ENCODE results near the gene ACAD8.

Gene ACAD8

DNA sequence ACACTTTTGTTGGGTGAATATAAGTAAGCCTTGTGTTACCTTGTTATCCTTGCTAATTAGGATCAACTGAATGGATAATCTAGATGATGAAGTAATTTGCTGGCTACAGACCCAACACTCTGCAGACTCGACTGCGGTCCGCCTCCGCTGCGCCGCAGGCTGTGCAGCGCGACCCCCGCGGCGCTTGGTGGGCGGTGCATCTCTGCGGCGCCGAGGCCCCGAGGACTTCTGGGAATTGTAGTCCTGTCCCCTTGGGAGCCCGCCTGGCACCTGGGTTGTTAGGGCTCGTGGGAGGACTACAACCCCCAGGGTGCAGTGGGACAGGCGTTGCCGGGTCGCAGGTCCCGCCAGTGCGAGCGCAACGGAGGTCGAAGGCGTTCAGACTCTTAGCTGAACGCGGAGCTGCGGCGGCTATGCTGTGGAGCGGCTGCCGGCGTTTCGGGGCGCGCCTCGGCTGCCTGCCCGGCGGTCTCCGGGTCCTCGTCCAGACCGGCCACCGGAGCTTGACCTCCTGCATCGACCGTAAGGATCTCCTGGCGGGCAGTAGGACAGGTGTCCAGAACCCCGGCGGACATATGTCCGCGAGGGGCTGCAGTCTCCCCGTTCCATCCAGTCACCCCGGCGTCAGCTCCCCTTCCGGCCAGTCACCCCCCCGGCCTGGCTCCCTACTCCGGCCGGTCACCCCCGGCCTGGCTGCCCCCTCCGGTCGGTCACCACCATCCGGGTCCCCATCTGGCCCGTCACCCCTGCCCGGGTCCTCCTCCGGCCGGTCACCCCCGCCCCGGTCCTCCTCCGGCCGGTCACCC, at the start of gene ACAD8, which contains the start of gene THYN1:
Gene ACAD8, plus strand, starts transcription at position 381 of the 806 bp plus-strand sequence. Its CDS starts 33 bp downstream, at position 414.
Gene THYN1, minus strand, starts transcription at position 165 of the 806 bp plus-strand sequence. CDS start 470 bp downstream, outside the sequence.
- peak; percentile 97 for DNase-seq

DNA sequence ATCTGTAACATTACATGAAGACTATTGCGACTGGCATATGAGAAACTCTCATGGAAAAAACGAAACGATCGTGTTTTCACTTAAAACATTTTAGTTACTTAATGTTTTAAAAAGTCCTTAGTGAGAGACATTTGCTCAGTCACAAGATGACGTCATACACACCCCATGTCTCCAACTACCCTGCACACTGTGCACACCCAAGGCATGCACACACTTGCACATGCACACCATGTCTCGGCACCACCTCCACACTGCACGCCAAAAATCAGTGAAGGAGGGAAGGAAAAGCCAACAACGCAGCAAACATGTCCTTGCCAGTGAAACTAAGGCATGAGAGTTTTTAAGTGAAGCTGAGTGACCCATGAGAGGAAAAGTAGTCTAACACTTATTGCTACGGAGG, 47.6 kb upstream of the ACAD8 start:
- DNase-seq, result no peak

DNA sequence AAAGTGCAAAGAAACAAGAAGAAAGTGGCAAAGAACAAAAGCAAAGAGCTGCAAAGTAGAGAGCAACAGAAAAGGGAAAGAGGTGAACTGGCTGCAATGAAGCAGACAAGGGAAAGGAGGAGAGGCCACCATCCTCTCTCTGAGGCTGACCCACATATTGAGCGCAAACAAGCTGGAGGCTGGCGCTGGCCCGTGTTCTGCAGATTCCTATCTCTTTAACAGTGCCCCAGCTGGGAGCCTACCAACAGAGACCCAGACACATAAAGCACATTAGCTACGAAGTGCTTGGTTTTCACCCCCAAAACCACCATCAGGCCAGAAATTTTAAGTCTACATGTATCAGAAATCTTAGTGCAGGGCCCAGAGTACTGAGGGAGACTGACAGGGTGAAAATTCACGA, 47.2 kb upstream of the ACAD8 start:
- no peak for DNase-seq

DNA sequence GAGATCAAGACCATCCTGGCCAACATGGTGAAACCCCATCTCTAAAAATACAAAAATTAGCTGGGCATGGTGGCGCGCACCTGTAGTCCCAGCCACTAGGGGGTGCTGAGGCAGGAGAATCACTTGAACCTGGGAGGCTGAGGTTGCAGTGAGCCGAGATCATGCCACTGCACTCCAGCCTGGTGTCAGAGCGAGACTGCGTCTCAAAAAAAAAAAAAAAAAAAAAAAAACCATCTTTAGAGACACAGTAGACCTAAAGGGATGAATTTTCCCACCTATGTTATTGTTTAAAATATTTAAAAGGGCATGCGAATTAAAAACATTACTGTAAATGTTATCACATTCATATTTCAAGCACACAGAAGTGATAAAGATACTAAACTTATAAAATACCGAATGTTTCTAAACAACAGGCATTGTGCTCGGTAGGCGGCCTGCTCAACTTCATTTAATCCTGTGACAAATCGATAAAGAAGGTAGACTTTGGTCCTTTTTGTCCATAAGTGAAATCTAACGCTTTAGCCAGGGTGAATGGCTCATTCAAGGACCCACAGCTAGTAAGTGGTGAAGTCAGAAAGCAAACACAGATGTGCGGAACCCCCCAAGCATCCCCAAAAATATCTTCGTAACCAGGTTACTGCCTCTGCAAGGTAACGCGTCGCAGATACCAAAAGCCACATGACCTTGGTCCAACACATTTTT, 45.7 kb upstream of the ACAD8 start:
- DNase-seq, result peak; percentile 16

DNA sequence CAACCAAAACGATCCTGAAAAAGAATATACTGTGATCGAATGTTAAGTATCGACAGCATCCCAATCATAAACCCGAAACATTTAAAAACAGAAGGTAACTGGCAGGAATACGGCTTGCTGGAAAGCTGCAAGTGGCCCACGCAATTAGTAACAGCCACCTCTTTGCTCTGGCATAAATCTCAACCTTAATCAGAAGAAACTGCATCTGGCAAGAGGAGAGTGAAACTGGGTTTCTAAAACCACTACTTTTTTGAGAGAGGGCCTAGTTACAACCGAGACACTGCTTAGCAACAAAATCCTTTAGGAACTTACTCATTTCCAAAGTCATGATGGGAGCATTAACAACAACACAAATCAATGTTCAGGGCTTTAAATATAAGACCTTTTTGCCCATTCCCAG, 37.5 kb upstream of the ACAD8 start:
- DNase-seq, result no peak

DNA sequence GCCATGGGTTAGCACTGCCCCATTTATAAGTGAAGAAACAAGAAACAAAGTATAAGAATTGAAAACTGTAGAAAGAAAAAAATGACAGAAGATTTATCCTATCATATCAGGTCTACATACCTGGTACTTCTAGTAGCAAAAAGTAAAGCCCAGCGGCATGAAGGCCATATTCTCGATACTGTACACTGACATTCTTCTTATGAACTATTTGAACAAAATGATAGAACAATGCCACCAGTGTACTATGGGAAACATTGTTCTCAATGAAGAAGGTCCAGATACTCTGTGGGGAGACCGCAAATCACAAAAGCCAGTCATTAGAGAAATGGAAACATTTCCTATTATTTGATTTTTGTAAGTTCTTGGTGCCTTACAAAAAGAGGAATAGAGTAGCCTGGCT, 36.6 kb upstream of the ACAD8 start:
- no peak for DNase-seq

DNA sequence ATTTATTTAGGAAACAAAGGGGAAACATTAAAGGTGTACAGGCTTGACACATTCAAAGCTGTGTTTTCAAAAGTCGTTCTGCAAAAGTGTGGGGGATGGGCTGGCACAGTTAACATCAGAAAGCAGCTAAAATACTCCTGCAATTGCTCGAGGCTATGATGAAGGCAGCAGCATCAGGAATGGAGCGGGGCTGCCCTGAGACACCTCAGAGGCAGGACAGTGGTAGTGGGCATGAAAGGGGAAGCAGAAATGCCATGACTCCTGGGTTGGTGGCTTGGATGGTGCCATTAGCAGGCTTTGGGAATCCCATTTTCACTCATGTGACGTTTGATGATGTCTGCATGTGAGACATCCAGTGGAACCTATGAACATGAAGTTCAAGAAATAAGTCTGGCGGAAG, 30.2 kb upstream of the ACAD8 start:
- peak; percentile 44 for DNase-seq

DNA sequence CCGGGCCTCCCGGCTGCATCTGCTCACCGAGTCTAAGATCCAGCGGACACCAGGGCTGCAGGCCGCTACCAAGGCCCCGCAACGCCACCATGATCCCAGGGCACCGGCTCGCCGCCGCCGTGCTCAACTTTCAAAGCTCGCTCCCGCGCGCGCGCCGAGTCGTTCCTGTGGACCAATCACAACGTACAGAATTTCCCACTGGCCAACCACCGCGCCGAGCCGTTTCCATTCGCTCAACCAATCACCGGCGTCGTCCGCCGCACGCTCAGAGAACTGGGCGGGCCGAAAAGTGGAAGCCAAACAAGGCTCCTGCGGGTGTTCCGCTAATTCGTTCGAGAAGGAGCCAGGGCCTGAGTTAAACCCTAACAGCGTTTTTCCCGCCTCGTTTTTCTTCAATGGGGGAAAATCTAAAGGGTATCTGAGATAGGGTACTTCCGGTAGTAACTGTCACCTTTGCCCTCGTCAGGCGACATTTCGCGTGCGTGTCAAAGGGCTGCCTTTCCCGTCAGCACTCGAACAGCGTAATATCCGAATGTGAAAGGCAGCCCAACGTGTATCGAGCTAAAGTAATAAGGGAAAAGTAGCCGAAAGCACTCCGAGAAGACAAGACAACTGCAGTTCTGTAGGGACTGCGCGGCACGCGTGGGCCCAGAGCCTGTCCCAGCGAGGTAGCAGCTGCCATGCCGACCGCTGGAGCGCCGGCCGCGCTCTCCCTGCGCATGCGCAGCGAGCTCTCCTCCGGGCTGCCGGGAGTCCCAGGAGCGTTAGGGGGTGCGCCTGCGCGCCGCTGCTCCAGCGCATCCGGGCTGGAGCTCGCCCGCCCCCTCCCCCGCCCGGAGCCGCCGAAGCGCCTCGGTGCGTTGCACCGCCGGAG, 29.3 kb upstream of the ACAD8 start, which contains the start of the genes NCAPD3 and VPS26B:
Gene NCAPD3, minus strand, starts transcription at position 132 of the 874 bp plus-strand sequence. Its CDS starts 41 bp downstream, at position 91.
Gene VPS26B, plus strand, starts transcription at position 836 of the 874 bp plus-strand sequence. CDS start 452 bp downstream, outside the sequence.
- DNase-seq, result peak; percentile 97

DNA sequence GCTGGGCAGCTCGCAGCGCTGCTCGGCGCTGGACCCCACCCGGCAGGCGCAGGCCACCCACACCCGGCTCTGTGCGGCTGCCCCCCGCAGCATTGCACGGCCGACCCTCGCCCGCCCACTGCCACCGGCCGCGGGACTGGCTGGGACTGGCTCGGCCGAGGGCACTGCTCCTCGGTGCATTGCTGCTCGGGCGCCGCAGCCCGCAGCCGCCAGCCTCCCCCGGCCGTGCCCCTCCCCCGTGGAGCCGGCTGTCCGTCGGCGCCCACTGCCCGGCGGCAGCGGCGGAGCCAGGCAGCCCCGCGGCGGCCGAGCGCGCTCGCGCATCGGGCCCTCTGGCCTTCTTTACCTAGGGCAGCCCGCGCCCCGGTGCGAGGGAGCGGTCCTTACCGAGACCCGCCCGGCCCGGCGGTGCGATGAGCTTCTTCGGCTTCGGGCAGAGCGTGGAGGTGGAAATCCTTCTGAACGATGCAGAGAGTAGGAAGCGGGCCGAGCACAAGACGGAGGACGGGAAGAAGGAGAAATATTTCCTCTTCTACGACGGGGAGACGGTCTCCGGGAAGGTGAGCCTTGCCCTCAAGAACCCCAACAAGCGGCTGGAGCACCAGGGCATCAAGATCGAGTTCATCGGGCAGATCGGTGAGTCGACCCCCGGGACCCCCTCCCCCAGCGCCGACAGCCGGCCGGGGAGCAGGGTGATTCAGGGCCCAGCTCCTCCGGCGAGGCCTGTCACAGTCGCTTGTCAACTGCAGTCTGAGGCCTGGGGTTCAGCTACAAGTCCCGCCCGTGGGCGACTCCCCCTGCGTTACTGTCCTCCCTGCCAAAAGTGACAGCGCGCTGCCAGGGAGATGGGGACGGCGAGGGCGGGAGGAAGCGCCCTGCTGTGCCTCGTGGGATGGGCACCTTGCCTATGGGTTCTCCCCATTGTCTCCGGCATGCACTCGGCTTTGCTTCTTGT, 28.4 kb upstream of the ACAD8 start:
- peak; percentile 57 for DNase-seq

DNA sequence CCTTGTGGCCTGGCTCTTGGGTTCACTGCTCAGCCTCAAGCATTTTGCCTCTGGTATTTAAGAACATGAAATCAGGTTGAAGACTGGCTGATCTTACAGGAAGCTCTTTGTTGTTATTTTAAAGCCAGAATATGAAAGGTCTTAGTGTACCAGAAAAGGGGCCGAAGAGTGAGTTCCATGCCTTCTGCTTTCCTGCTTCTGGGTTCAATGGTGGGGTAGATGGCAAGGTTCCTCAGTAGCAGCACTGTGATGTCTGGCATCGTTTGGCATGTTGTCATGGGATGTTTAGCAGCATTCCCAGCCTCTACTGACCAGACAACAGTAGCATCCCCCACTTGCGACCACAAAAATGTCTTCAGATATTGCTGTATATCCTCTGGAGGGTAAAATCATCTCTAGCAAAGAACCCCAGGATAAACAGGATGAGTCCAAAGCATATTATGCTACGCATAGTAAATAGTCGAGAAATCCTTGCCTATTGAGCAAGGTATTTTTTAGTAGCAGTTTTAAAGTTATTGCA, 26.5 kb upstream of the ACAD8 start:
- DNase-seq, result no peak

DNA sequence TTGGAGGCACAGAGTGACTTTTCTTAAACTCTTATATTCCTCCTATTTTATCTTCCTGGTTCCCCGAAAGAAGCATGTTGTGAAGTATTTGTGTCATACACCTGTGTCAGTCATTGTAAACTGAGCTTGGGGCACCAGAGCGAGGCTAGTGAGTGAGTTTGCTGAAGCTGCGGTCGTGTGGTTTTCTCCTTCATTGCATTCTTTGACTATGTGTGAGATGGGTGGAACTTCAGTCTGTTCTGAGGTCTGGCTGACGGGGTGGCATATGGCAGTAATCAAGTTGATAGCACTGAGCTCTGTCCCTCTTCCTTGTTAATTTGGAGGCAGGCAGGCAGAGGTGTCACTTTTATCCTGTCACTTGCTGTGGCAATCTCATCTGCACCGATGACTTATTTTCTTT, 24.7 kb upstream of the ACAD8 start:
- no peak for DNase-seq

DNA sequence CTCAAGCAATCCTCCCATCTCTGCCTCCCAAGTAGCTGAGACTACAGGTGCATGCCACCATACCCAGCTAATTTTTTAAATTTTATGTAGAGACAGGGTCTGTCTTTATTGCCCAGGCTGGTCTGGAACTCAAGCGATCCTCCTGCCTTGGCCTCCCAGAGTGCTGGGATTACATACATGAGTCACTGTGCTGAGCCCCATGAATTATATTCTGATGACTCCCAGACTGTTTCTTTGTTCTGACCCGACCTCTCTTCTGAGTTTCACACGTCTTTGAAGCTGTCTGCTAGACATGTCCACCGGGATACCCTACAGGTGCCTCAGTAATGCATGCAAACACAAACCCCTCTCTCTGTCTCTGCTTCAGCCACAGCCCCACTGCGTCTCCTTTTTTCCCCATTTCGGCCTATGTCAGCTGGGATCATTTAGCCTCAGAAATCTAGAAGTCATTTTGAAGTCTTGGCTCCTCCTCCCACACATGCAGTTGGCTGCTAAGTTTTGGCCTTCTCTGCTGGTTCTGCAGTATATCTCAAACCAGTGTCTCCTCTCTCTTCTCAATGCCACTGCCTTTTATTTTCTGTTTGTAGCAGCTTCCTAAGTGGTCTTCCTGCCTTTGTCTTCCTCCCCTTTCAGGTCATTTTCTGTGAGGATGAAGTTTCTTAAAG, 24.1 kb upstream of the ACAD8 start:
- no peak for DNase-seq

DNA sequence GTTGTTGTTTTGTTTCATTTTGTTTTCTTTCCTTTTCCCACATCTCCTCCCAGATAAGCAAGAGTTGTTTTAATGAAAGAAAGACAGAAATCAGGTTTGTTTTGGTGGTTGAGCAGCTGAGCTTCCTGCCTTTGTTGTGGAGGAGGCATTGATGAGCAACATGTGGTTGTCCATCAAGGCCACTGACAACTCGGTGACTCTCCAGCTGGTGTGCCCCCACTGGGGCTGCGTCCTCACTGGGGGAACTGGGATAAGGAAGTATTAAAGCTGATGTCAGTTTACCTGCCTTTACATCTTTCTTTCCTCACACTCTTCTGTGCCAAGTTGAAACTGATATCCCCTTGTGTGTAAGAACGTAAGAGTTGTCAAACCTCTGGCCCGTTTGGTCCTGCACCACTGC, 23.0 kb upstream of the ACAD8 start:
- no peak for DNase-seq

DNA sequence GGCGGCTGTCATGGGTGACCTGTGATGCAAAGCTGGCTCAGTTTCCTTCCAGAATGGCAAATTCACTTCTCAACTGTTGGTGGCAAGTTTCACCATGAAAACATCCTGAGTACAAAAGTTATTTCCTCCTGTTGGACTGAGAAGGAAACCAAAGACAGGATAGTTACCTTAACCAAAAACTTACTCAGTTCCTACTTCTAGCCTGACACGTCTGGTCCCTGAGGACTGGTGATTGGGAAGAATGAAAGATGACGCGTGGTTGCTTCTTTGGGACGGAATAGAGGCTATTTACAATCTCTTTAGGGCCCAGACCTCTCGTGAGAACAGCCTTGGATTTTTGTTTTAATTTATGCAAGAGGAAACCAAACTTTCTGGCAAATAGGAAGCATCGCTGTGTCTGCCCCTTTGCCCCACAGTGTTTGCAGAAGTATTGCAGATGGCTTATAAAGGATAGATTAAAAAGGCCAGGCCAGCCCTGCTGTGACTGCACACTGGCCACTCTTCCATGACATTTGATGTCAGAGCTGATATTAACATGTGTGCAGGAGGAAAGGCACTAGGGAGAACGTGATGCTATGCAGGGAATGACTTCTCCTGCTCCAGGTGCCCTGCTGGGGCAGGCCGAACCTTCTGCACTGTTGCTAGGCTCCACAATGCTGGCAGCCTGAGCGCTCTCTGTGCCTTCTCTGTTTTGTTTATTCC, 21.3 kb upstream of the ACAD8 start:
- peak; percentile 19 for DNase-seq

DNA sequence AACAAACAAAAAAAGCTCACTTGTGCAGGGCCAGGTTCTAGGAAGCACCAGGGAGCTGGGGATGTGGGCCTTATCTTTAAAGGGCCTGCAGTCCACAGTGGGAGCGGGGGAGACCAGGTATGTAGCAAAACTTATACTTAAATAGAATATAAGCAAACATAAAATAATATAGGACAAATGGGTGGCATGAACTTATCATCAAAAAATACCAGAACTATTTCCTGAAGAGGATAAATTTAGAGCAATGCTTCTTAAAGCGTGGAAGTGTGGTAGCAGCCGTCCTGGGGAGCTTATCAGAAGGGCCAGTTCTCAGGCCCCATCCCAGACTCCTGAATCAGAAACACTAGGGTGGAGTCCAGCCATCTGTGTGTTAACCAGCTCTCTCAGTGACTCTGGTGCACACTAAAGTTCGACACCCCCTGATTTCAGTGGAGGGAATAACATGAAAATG, 19.6 kb upstream of the ACAD8 start:
- no peak for DNase-seq

DNA sequence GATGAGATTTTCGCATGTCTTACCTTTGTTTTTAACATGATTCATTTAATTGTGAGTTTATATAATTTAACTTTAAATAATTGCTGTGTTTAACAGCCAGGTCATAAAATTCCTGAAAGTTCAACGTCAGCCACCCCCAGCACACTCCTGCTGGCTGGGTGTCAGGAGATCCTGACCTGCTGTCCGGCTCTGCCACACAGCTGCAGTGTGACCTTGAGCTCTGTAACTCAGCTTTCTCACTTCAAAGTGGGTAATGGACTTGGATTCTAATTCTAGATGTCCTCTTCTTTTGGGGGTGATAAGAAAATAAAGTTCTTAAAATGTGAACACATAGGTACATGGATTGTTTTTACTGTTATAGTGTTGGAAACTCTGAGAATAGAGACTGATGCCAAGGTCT, 18.0 kb upstream of the ACAD8 start:
- no peak for DNase-seq

DNA sequence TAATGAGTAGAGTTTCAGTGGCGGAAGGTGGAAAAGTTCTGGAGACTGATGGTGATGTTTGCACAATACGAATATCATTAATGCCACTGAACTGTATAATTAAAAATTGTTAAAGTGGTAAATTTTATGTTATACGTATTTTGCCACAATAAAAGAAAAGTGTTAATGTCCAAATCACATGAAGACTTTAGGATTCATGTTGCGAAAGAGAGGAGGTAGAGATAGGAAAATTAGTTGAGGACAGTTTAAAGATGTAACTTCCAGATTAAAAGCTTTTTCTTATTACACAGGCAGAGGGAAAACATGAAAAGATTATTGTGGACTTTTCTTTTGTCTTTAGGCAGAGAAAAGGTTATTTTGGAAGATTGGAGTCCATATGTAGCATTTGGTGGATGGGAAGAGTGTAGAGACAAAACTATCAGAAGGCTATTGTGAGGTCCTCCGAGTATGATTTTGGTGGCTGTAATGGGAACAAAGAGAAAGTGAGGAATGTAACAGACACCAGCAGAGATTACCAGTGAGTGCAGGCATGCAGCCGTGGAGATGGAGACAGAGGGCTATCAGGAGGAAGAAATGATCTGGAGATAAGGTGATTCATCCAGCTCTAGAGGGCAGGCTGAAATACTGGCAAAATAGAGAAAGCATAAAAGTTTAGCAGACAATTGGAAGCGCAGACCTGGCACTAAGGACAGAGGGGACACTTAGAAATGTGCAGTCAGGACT, 16.4 kb upstream of the ACAD8 start:
- no peak for DNase-seq

DNA sequence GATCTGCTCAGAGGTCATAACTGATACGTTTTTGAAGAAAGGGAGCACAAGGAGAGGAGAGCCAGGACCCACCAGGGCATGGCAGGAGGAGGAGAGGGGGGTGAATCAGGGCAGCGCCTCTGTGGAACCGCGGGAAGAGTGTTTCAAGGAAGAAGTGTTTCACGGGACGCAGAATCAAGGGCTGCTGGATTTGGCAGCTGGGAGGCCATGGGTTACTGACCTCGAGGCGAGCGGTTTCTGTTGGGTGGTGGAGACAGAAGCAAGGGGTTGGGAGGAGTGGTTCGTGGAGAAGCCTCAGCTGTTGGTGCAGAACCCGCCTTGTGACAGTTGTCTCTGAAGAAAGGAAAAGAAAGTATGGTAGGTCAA, 15.8 kb upstream of the ACAD8 start:
- DNase-seq, result no peak

DNA sequence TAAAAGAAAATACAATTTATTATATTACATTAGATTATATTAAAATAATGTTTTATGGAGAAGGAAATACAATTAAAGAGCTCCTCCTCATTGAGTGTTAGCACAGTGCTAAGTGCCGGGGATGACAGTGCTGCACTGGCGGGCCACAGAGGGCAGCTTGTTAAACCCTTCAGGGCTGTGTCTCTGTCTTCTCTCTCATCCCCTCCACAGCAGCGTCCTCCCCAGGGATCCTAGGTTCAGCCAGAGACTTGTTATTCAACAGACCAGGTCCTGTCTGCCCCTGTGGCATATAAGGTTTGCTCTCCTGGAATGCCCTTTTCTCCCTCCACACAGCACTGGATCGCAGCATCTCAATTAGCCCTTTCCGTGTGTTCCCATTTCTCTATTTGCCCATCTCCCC, 14.4 kb upstream of the ACAD8 start:
- DNase-seq, result no peak

DNA sequence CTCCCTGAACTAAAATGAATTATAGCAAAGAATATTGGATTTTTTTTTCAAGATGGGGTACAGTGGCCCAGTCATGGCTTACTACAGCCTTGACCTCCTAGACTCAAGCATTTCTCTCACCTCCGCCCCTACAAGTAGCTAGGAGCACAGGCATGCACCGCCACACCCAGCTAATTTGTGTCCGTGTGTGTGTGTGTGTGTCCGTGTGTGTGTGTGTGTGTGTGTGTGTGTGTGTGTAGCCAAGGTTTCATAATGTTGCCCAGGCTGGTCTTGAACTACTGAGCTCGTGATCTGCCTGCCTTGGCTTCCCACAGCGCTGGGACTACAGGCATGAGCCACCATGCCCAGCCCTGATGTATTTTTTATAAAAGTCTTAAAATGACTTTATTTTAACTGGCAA, 12.8 kb upstream of the ACAD8 start:
- no peak for DNase-seq
